Stimulated activated CD4-positive, alpha-beta T cell treated with anti-CD3 and anti-CD28 coated beads, Interleukin-15, amount 100 ng/mL, for 24 hours (primary cell): ENCODE data around the gene INPP5D.
"Not testable (repeated sequence)": the region's sequence is repeated elsewhere in the genome, so short reads cannot be mapped to it uniquely, and the experiment has no call there.

Experiments used
- DNase-seq: peaks from one replicate; pipeline ENCODE4 v3.0.0-alpha.2; 2020

INPP5D gene

DNA sequence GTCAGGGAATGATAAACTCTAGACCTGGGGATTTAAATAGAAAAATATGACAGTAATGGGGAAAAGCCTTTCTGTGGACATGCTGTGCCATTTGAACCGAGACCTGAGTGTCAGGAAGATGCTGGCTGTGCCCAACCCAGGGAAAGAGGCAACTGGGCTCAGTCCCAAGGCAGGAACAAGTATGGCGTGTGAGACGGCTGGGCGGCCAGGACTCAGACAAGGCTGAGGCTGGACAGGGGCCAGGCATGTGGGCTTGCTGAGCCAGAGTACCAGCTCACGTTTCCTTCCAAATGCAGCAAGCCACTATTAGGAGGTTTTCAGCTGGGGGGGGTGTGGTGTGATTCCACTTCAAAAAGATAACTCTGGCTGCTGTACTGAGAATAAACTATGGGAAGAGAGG is 92.4 kb downstream of the INPP5D start:
- no peak for DNase-seq

DNA sequence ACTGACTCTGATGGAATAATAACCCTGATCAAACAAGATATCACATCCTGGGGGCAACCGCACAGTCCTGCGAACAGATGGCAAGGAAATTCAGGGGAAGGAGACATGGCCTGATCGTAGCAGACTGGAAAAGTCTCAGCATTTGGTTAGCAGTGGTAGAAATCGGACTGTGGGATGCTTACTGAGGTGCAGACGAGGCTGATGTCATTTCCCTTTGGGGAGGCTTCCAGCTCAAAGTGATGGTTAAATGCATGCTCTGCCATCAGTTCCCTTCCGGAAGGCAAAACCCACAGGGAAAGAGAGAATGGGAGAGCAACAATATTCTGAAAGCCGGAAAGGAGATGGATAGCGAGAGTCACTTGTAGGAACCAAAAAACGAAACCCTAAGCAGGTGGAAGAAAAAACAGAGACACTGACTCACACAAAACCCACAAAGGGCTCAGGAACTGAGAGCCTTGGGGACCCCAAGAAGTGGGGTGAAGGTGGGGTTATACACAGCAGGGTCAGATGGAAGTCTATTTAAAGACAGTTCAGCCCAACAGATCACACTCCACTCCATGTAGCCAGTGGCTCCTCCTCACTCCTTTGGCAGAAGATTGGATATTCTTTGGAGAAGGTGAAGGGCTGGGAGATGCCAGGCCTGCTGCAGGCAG is 93.1 kb downstream of the INPP5D start:
- DNase-seq = no peak

DNA sequence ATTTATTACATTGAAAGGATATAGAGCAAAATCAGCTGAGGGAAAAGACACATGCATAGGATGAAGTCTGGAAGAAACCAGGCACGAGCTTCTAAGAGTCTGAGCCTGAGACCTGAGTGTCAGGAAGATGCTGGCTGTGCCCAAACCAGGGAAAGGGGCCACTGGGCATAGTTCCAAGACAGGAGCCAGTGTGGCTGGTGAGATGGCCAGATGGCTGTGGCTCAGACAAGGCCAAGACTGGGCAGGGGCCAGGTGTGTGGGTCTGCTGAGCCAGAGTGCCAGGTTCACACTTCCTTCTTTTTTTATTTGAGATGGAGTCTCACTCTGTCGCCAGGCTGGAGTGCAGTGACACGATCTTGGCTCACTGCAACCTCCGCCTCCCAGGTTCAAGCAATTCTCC is 95.9 kb downstream of the INPP5D start:
- no peak for DNase-seq

DNA sequence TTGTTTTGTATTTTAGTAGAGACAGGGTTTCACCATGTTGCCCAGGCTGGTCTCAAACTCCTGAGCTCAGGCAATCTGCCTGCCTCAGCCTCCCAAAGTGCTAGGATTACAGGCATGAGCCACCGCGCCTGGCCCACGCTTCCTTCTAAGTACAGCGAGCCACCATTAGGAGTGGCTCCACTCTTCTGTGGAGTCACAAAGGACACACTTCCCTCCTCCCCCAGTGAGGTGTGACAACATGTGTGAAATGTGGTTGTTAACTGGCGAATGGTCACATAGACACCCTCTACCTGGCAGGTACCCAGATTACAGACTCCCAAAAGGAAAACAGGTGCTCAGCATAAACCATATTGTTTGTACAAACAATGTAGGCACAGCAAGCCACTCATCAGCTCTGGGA is 96.3 kb downstream of the INPP5D start:
- DNase-seq = not testable (repeated sequence)

DNA sequence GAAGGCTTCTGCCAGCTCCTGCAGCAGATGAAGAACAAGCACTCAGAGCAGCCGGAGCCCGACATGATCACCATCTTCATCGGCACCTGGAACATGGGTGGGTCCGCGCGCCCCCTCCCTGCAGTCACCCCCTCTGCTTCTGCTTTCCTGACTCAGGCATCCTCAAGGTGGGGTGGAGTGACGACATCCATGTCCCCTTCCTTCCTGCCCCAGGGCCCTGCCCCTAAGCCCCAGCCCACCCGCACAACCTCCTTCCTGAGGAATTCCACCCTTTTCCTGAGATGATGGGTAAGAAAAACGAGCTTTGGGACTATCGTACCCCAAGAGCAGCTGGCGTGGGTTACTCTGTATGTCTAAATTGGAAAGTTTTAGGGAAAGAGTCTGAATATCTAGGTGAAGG is 101.6 kb downstream of the INPP5D start:
- no peak for DNase-seq

DNA sequence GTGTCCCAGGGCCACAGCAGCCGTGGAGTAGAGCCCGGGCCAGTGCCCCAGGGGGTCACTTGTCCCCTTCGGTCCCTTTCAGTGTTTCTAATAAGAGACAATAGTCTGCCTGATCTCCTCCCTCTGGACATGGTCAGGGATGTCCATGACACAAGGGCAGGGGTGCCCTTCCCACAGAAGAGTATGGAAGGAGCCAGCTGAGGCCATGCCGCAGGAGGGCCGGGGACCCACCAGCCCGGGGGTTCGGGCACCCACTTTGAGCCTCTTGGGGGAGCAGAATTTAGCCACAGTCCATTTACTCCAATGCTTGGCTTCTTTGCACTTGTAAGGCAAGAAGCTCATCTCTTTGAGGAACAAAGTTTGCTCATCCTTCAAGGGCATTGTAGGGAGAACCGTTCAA is 102.6 kb downstream of the INPP5D start:
- no peak for DNase-seq

DNA sequence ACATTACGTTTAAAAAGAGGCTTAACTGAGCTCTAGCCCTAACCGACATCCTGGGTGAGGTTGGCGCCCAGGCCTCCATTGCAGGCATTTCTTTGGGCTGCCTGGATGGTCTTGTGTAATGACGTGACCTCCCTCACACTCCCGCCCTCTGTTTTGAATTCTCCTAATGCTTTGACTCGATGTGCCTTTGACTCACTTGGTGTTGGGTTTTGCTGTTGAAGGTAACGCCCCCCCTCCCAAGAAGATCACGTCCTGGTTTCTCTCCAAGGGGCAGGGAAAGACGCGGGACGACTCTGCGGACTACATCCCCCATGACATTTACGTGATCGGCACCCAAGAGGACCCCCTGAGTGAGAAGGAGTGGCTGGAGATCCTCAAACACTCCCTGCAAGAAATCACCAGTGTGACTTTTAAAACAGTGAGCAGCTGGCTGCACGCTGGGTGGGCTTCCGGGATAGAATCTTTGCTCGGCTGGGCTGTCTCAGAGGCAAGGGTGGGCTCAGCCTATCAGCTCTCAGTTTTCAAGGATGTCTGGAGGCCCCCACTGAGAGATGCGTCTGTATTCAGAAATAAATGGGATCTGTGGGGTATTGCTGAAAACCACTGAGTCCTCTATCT is 103.5 kb downstream of the INPP5D start:
- DNase-seq = no peak

DNA sequence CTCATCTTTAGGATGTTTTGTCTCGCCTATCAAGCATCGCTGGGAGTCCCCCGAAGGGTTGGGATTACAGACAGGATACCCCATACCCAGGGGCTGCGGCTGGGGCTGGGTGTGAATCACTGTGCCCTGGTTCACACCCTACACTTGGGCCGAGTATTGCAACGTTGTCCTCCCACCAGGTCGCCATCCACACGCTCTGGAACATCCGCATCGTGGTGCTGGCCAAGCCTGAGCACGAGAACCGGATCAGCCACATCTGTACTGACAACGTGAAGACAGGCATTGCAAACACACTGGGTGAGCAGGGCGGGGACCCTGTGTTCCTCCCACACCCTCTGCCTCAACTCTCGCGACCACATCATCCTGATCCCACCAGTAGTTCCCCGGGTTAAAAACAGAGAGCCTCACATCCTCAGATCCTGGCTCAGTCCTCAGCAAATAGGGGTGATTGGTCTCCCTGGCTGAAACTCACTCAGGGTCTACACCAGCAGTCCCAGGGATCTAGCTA is 104.0 kb downstream of the INPP5D start:
- DNase-seq = no peak

DNA sequence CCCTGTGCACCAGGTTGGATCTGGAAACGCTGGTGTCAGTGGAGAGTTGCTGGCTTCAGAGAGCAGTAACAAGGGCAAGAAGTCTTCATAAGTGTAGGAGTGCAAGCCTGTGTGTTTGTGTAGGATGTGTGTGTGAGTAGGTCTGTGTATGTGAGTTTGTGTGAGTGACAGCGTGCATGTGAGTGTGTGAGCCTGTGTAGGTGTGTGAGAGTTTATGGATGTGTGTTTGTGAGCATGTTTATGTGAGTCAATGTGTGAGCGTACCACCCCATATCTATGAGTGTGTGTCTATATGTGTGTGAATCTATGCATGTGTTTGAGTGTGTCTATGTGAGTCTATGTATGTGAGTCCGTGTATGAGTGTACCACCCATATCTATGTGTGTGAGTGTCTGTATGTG is 104.8 kb downstream of the INPP5D start:
- no peak for DNase-seq

DNA sequence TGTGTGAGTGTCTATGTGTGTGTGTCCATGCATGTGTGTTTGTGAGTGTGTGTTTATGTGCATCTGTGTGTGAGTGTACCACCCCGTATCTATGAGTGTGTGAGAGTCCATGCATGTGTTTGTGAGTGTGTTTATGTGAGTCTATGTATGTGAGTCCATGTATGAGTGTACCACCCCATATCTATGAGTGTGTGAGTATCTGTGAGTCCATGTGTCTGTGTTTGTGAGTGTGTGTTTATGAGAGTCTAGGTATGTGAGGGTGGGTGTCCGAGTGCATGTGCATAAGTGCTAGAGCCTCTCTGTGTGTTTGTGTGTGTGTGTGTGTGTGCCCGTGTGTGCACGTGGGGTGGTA is 105.4 kb downstream of the INPP5D start:
- no peak for DNase-seq

DNA sequence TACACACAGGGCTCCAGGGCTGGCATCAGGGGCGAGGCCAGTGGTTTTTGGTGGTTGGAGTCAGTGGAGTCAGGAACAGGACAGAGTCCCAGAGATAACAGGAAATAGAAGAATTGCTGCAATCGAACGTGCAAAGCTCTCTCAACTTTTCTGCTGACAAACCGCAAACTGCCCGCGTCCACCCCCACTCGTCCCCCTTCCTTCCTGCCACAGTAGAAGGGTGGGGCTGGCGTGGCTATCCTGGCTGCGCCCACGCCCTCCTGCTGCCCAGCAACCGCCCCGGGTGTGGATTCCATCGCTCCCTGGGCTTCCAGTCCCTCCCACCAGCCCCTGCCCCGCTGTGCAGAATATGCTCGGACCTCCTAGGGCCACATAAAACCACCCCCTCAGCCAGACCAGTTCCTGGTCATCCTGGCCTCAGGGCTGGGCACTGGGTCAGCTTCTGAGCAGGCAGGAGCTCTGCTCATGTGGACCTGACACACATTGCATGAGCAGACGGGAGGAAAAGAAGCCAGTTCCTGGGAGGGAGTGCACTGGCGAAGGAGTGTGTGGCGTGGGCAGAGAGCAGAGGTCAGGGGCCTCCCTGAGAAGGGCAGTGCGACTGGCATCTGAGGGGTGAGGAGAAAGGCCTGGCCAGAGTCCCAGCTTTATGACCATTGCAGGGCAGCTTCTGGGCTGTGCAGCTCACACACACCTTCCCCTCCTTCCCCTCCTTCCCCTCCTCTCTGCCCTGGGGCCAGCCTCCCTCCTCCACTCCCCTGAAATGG is 105.9 kb downstream of the INPP5D start:
- peak; percentile 36 for DNase-seq

DNA sequence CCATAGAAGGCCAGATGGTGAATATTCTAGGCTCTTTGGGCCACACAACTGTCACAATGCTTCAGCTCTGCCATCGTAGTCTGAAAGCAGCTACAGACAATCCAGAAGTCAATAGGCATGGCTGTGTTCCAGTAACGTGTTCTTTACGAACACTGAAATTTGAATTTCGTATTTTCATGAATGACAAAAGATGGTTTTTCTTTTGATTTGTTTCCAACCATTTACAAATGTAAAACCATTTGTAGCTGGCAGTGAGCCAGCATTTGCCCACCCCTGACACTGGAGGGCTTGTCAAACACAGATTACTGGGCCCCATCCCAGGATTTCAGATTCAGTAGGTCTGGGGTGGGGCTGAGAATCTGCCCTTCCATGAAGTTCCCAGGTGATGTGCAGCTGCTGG is 108.3 kb downstream of the INPP5D start:
- no peak for DNase-seq

DNA sequence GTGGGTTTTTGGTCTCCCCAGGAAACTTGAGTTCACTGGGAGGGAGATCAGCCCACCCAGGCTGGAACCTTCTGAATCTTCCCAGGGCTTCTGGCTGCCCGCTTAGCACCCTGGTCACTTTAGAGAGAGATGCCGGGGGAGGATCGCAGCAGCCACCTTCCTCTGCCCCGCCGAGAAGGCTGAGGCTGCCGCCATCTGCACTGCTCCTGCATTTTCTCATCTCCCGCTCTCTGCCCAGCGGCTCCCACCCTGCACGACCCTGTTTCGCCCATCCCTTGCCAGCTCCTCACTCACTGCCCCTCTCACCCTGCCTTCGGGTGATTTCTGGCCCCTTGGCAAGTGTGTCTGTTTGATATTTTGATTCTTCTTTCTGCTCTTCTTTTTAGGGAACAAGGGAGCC is 108.8 kb downstream of the INPP5D start:
- DNase-seq = no peak

DNA sequence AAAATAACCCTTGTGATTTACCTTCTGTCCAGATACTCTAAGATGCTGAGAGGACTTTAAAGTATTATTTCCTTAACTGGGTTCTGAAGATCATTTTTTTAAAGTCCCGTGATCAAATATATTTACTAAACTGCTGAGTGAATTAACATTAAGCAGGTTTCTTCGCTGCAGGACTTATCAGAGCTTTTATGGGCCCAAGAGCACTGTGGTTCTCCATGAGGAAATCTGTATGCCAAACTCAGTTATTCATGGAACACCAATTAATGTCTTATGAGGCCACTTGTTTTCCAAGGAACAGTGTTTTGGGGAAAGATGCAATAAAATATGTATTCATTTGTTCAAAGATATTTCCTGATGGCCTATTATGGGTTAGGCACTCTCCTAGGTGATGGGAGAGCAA is 111.2 kb downstream of the INPP5D start:
- no peak for DNase-seq

DNA sequence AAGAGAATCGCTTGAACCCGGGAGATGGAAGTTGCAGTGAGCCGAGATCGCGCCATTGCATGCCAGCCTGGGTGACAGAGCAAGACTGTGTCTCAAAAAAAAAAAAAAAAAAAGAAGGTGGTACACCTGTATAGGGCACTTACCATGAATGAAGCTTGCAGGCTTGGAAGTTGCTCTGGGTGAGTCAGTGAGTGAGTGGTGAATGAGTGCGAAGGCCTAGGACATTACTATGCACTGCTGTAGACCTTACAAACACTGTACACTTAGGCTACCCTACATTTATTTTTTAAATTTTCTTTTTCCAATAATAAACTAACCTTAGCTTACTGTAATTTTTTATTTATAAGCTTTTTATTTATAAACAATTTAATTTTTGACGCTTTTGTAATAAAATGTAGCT is 113.0 kb downstream of the INPP5D start:
- DNase-seq = no peak

DNA sequence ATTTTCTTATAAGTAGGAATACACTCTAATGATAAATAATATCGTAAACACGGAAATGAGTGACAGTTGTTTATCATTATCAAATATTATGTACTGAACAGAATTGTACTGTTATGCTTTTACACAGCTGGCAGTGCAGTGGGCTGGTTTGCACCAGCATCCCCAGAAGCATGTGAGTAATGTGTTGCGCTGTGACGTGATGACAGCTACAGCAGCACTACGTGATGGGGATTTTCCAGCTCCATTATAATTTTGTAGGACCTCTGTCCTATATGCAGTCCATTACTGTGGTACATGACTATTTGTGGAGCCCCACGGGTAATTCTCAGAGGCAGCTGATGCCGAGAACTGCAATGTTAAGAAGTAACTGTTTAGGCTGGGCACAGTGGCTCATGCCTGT is 114.0 kb downstream of the INPP5D start:
- DNase-seq = no peak

DNA sequence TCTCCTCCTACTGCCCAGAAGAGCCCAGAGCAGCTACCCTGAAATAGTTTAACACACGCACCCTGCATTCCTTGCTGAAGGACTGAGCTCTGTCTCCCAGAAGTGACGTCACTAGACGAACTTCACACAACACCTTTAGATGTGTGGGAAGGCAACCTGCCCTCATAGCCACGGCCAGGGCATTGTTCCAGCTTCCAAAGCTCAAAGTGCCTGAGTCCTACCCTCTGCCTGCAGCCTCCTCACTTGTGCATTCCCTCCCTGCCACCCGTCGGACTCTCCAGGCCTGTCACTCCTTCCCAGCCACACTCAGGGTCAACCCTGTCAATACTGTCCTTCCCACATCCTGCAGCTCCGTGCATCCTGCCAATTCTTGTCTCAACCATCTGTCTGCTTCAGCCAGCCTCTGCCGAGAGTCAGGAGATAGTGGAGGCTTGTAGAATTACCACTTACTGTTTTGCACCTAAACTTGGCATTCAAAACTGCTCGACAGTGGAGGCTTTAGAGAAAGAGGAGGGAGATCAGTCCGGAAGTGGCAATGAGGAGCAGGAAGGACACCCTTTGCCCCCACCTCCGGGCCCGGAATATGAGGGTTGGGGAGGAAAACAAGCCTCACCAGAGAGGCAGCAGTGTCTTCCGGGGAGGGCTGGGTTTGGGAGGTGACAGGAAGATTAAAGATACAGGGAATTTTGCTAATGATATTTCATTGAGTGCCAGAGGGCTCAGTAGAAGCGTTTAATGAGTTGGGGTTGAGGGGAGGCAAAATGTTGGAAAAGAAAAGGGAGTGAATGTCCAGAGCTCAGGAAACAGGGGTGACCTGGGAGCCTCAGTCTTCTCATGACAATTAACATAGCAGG is 119.1 kb downstream of the INPP5D start:
- no peak for DNase-seq

DNA sequence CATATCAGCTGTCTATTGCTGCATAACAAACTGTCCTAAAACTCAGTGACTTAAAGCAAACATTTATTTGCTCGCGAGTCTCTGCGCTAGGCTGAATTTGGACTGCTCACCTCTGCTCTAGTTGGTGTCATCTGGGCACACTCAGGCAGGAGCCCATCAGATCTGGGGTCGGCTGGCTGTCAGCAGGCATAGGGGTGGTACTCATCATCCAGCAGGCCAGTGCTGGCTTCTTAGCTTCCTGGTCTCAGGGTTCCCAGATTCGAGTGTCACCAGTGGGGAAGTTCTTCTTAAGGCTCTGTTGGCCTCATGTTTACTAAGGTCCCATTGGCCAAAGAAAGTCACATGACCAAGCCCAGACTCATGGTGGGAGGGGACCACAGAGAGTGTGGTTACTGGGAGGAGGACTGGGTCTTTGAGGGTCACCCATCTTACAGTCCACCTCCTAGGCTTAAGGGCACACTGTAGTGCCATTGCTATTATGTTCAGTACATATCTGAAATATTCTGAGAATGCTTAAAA is 119.8 kb downstream of the INPP5D start:
- DNase-seq = no peak

DNA sequence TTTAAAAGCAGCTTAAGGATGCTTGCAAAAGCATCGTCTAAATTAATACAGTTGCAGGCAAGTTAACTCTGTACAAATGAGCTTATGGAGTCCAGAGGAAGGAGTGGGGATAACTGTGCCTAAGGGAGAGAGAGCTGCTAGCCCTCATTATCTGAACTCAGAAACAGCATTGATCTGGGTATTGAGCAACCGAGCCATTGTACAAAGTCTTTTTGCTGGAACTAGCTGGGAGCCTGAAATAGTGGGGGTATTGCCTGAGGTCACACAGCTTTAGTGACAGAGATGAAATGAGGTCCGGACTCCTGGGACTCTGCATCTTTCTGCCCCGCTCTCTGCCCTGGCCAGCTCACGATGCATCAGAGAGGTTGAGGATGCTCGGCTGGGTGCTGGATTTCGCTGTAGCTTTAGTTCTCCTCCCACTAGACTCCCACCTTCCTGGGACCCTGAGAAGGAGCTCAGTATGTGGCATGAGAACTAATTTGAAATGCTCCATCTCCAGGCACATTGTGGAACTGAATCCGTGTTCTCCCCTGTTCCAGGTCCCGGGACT is 123.8 kb downstream of the INPP5D start:
- no peak for DNase-seq

DNA sequence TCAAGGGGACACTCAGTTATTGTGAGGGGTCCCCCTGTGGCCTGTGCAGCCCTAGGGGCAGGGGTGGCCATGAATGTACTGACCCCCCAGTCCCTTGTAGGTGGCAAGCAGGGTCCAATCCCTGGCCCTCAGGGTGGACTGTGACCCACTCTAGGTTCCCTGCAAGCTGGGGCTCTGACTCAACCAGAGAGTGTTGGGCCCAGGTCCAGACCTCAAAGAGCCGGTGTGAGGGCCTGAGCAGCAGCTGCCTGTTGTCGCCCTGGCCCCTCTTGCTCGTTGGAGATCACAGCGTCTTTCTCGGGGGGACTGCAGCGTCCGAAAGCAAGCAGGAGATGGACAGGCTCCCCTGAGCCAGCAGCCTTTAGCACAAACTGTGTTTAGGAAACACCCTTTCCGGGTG is 124.5 kb downstream of the INPP5D start:
- DNase-seq = no peak

DNA sequence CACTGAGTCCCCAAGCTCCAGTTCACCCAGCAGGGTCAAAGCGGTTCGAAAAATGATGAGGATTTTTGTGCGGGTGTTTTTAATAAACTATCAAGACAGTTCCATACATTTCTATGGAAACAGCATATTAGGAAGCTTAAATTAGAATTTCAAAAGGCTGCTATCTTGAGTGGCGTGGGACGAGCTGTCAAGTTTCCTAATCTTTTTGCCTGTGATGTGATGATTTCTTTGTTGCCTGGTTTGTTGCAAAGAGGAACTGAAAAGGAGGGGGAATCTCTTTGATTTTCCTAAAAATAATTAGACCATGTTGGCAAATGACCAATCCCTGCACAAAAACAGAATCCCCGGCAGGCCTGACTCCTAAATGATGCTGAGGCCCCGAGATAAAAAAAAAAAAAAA is 125.2 kb downstream of the INPP5D start:
- no peak for DNase-seq

DNA sequence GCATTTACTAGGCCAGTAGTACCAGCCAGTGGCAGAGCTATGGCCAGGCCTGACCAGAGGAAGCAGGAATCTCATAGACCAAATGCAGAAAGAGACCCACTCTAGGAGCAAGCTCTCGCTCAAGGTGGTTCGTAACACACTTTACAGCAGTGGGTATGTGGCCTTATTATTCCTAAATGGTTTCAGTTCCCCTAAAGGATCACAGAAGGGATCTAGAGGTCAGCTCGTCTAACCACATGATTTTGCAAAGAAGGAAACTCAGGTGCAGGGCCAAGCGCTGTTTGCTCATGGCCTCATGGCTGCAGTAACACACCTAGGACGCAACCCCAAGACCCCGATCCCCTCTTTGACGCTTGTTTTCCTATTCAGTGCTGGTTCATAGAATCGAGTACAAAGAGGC is 125.8 kb downstream of the INPP5D start:
- no peak for DNase-seq

DNA sequence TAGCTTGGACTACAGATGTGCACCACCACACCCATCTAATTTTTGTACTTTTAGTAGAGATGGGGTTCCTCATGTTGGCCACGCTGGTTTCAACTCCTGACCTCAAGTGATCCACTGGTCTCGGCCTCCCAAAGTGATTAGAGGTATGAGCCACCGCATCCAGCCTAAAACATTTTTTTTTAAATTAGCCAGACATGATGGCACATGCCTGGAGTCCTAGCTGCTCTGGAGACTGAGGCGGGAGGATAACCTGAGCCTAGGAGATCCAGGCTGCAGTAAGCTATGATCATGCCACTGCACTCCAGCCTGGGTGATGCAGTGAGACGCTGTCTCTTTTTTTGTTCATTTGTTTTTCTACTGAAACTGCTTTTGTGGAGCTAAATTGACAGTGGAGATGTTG is 126.7 kb downstream of the INPP5D start:
- no peak for DNase-seq
